PFSK-1 (cell line): ENCODE measurements around the gene C5AR2.

Source experiments
- FOXP2 ChIP-seq: optimal IDR thresholded peaks from 2 replicates; pipeline ENCODE3; 2011; ENCODE audit warnings: borderline replicate concordance, control low read depth, inconsistent platforms; ENCODE audit not compliant: insufficient read depth; ENCODE audit errors: extremely low read length, extremely low read depth
- POLR2AphosphoS5 ChIP-seq: IDR thresholded peaks from 2 replicates; pipeline ENCODE4 v1.6.1; 2012; ENCODE audit warnings: low read depth, mild to moderate bottlenecking, control low read depth, low read length, moderate library complexity
- REST ChIP-seq, 2 experiments: IDR thresholded peaks; 2 replicates each; pipeline versions ENCODE4 v1.6.1 to v1.8.0; 2011 to 2012; ENCODE audit warnings: low read depth in 2 of 2, low read length in 2 of 2, control low read depth in 1 of 2, inconsistent platforms in 1 of 2, mild to moderate bottlenecking in 1 of 2, moderate library complexity in 1 of 2; ENCODE audit not compliant: insufficient read depth in 1 of 2
- SIN3A ChIP-seq: IDR thresholded peaks from 2 replicates; pipeline ENCODE4 v1.6.1; 2012; ENCODE audit warnings: mild to moderate bottlenecking, low read length, moderate library complexity, borderline replicate concordance; ENCODE audit not compliant: insufficient read depth
- TAF1 ChIP-seq: IDR thresholded peaks from 2 replicates; pipeline ENCODE4 v1.6.1; 2012; ENCODE audit warnings: low read length, control low read depth, borderline replicate concordance; ENCODE audit not compliant: insufficient read depth

C5AR2 gene

GRCh38 chr19:47378246-47378645 is 46.3 kb downstream of the C5AR2 start:
- TF ChIP-seq FOXP2 = no peak
- TF ChIP-seq POLR2AphosphoS5 = no peak
- no peak for TF ChIP-seq REST (IDR thresholded peaks at IDR 0.05; ENCODE audit: insufficient read depth in 1 of 2, low read depth in 2 of 2, low read length in 2 of 2)

- TF ChIP-seq REST (IDR thresholded peaks at IDR 0.05; ENCODE audit: insufficient read depth in 1 of 2, low read depth in 2 of 2, low read length in 2 of 2) (no peak), POLR2AphosphoS5 (no peak), TAF1 (no peak), SIN3A (no peak), FOXP2 (no peak)
Observed at GRCh38 chr19:47379381-47379938, 47.5 kb downstream of the C5AR2 start.

GRCh38 chr19:47380559-47380958 is 48.6 kb downstream of the C5AR2 start:
- TF ChIP-seq REST (IDR thresholded peaks at IDR 0.05; ENCODE audit: insufficient read depth in 1 of 2, low read depth in 2 of 2, low read length in 2 of 2) = no peak
- no peak for TF ChIP-seq TAF1
- no peak for TF ChIP-seq SIN3A
- TF ChIP-seq POLR2AphosphoS5 = no peak
- no peak for TF ChIP-seq FOXP2

GRCh38 chr19:47381121-47381520 is 49.1 kb downstream of the C5AR2 start:
- TF ChIP-seq SIN3A = no peak
- TF ChIP-seq FOXP2 = no peak
- TF ChIP-seq TAF1 = no peak
- no peak for TF ChIP-seq POLR2AphosphoS5
- TF ChIP-seq REST (IDR thresholded peaks at IDR 0.05; ENCODE audit: insufficient read depth in 1 of 2, low read depth in 2 of 2, low read length in 2 of 2) = no peak

GRCh38 chr19:47381653-47382279 is 49.8 kb downstream of the C5AR2 start:
- no peak for TF ChIP-seq TAF1
- TF ChIP-seq FOXP2 = no peak
- no peak for TF ChIP-seq SIN3A
- TF ChIP-seq REST (IDR thresholded peaks at IDR 0.05; ENCODE audit: insufficient read depth in 1 of 2, low read depth in 2 of 2, low read length in 2 of 2) = no peak
- no peak for TF ChIP-seq POLR2AphosphoS5
